GM19043 (cell line): ENCODE measurements around the gene GPC1.
A peak's percentile ranks its signal among the peaks of the same experiment; 100 is the strongest.

Experiments used
- ATAC-seq: cut with Tn5 transposase; IDR thresholded peaks from one replicate; pipeline ENCODE4 v1.9.1; 2021; ENCODE audit warnings: low read depth; ENCODE audit not compliant: unreplicated experiment

GPC1 gene

GRCh38 chr2:240508832-240509545 lies 73.5 kb downstream of the GPC1 start:
- no peak for ATAC-seq

DNA sequence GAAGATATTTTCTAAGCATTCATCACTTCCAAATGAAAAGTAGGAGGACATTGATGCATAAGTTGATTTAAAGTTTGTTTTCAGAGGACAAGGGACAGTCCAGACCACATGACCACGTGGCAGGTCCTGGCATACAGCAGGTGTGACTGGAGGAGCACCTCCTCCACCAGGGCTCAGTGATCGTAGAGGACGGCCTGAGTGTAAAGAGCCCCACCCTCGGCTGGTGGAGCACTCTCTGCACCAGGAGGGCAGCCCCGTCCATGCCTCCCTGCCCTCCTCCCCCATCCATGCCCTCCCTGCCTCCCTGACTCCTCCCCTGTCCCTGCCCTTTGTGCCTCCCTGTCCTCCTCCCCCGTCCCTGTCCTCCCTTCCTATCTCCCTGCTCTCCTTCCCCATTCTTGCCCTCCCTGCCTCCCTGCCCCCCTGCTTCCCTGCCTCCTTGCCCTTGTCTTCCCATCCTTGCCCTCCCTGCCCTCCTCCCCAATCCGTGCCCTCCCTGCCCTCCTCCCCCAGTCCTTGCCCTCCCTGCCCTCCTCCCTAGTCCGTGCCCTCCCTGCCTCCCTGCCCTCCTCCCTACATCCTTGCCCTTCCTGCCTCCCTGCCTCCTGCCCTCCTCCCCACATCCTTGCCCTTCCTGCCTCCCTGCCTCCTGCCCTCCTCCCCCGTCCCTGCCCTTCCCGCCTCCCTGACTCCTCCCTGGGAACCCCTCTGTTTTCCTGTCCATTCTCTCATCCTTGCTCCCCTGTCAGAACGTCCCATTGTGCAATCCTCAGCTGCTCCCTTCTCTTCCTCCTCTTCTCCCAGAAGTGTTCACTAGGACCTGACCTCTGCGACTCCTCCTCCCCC lies 74.4 kb downstream of the GPC1 start:
- no peak for ATAC-seq

GRCh38 chr2:240510513-240511210 lies 75.2 kb downstream of the GPC1 start:
- ATAC-seq = no peak

DNA sequence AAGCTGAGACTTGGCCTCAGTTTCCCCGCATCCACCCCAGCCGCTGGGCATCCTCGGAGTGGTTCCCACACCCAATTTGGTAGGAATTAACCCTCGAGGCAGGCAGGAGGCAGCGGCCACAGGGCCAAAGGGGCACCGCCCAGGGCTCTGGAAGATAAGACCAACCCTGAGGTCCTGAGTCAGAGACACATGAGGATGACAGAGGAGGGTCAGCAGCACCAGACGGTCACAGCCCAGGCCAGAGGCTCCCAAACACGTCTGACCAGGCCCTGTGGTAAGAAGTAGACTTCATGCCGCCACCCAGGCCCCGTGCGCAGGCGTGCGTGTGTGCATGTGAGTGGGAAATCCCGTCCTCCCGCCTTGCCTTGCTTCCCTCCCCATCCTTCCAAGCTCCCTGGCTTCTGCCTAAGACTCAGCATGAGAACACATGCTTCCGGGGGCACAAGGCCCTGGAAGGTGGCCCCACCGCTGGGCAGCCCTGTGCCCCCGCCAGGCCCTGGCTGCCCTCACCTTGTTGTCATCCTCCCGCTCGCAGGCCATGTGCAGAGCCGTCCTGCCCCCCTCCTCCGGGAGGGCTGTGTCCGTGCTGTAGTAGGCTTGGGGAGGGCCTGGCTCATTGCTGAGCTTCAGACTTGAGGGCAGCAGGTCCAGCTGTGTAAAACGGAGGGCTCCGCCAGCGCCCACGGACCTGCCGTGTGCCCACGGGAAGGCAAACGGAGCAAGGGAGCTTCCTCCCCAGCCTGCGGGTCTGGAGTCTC lies 76.1 kb downstream of the GPC1 start:
- no peak for ATAC-seq

DNA sequence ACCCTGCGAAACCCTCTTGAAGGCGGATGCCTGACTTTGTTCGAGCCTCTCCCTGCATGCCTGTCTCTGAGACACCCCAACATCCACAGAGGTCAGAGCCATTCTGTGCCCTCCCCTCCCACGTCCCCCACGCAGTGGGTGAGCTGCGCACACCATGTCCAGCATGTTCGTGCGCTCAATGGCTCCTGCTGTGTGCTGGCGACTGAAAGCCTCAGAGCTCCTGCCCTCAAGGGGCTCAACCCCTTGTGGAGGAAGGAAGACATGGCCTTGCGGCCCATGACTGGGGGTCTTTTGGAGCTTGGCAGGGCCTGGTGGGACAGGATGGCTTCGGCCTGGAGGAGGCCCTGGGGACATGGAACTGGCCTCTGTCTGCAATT lies 76.6 kb downstream of the GPC1 start:
- ATAC-seq = no peak

GRCh38 chr2:240512666-240513535 lies 77.4 kb downstream of the GPC1 start:
- no peak for ATAC-seq

DNA sequence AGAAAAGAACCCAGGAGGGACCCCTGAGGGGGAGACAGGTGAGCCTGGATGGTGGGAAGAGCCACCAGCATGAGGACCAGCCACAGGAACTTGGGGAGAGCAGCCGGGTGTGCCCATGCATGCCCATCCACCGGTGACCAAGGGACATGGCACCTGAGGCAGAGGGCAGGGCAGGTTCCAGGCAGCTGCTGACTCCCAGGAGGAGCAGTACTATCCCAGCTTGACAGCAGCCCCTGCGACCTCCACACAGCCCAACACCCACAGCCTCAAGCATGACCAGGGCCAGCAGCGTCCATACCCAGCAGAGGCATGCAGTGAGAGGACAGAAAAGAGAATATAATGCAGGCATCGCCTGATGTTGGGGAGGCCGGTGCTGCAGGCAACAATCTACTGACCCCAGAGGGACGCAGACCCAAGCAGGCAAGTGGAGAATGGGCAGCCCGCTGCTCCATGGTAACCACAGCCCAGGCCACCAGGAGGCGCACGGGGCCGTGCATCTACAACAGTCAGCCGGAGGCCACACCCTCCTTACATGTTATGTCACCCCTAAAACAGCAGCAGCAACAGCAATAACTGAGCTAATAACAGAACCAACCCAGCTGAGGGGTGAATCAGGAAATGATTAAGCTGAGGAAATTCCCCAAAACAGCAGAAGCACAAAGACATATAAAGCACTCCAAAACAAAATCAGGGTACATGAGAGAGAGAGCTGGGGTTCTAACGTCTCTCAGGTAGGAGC lies 78.3 kb downstream of the GPC1 start:
- peak; percentile 96 for ATAC-seq

- no peak for ATAC-seq
Measured at GRCh38 chr2:240514631-240515030, 79.2 kb downstream of the GPC1 start.

DNA sequence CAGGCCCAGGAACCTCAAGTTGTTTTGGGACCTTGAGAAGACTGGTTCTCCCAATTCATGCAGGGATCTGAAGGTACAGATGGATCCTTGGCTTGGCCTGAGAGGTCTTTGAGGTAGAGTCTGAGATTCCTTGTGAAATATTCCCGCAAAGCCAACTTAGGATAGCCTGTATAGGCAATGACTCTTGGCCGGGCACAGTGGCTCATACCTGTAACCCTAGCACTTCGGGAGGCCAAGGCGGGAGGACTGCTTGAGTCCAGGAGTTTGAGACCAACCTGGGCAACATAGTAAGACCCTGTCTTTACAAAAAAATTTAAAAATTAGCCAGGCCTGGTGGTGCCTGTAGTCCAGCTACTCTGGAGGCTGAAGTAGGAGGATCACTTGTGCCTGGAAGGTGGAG lies 81.9 kb downstream of the GPC1 start:
- ATAC-seq = no peak
